ENCODE results near the gene LZTFL1. TPM values are rescaled to one million over a fixed set of nuclear protein-coding genes. Genes with fewer than 3 reads are reported as not detected.

The LZTFL1 gene
- total RNA-seq, 4 donors from 2014 or later = 12.0 to 18.3 (median 17.8) TPM

DNA sequence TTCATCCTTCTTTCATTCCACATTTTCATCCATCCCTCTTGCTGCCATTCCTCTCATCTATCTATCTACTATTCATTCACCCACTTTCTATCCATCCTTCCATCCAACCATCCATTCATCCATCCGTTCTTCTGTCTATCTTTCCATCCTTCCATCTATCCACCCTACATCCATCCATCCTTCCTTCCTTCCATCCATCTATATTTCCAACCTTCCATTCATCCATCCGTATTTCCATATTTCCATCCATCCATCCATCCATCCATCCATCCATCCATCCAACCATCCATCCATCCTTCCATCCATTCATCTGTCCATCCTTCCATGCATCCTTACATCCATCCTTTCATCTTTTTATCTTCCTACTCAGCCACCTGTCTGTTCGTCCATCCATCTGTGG lies 59.5 kb downstream of the LZTFL1 start:
- no peak for TF ChIP-seq EP300 (IDR thresholded peaks at IDR 0.05)
- TF ChIP-seq, protein P1, sequence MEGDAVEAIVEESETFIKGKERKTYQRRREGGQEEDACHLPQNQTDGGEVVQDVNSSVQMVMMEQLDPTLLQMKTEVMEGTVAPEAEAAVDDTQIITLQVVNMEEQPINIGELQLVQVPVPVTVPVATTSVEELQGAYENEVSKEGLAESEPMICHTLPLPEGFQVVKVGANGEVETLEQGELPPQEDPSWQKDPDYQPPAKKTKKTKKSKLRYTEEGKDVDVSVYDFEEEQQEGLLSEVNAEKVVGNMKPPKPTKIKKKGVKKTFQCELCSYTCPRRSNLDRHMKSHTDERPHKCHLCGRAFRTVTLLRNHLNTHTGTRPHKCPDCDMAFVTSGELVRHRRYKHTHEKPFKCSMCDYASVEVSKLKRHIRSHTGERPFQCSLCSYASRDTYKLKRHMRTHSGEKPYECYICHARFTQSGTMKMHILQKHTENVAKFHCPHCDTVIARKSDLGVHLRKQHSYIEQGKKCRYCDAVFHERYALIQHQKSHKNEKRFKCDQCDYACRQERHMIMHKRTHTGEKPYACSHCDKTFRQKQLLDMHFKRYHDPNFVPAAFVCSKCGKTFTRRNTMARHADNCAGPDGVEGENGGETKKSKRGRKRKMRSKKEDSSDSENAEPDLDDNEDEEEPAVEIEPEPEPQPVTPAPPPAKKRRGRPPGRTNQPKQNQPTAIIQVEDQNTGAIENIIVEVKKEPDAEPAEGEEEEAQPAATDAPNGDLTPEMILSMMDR (IDR thresholded peaks at IDR 0.05) = no peak
- TF ChIP-seq POLR2A (IDR thresholded peaks at IDR 0.05; ENCODE audit: low read depth) = no peak
- no peak for TF ChIP-seq POLR2AphosphoS5 (IDR thresholded peaks at IDR 0.05)
- H3K27ac ChIP-seq (replicated peaks in 1 of 4) = no peak overlapping the region
- intact Hi-C loops (cut with DNase I) = no loop called here
- H3K27me3 ChIP-seq = no peaks in the 10 kb centered on the region
- H3K4me3 ChIP-seq = no peak overlapping the region
- H3K36me3 ChIP-seq = no peaks in the 10 kb centered on the region
- WGBS = 90% methylated on average over 3 of the region's 3 CpGs
- H3K9me3 ChIP-seq = no peaks in the 10 kb centered on the region
- no peak for DNase-seq (ENCODE audit: extremely low spot score)
- H3K4me1 ChIP-seq = no peaks in the 10 kb centered on the region

DNA sequence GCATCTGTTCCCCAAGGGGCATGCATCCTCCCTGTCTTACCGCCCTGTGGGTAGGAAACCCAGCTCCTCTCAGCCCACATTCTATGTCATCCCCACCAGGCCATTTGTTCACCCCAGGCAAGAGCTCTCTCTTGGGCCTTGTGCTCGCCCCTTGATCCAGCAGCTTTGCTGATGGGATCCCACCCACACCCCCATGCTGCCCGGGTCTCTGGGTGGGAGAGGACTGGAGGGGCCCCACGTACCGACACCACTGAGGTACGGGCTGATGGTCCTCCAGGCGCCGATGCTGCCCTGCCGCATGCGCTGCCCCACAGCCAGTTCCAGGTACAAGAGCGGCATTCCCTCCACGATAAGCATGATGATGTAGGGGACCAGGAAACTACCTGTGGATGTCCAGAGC lies 60.1 kb downstream of the LZTFL1 start:
- no peak for DNase-seq (ENCODE audit: extremely low spot score)
- 94% methylated on average over 5 of the region's 12 CpGs for WGBS
- H3K36me3 ChIP-seq = no peaks in the 10 kb centered on the region

GRCh38 chr3:45781271-45781670 lies 60.6 kb downstream of the LZTFL1 start:
- DNase-seq (ENCODE audit: extremely low spot score) = no peak
- Histone ChIP-seq H3K4me1 (no peaks in the 10 kb centered on the region), H3K36me3 (no peaks in the 10 kb centered on the region), H3K9me3 (no peaks in the 10 kb centered on the region), H3K27ac (replicated peaks in 1 of 4) (no peak overlapping the region), H3K4me3 (no peak overlapping the region), H3K27me3 (no peaks in the 10 kb centered on the region)
- WGBS = 78% methylated on average over 5 of the region's 5 CpGs
- intact Hi-C loops (cut with DNase I) = no loop called here
- TF ChIP-seq POLR2AphosphoS5 (IDR thresholded peaks at IDR 0.05) (no peak), EP300 (IDR thresholded peaks at IDR 0.05) (no peak), POLR2A (IDR thresholded peaks at IDR 0.05; ENCODE audit: low read depth) (no peak)
- TF ChIP-seq, protein P1 (IDR thresholded peaks at IDR 0.05) = no peak

More for the DNA sequence above, 60.1 kb downstream of the LZTFL1 start:
- no peaks in the 10 kb centered on the region for H3K27me3 ChIP-seq
- H3K9me3 ChIP-seq = no peaks in the 10 kb centered on the region
- H3K27ac ChIP-seq (replicated peaks in 1 of 4) = no peak overlapping the region
- no peak overlapping the region for H3K4me3 ChIP-seq
- H3K4me1 ChIP-seq = no peaks in the 10 kb centered on the region
- intact Hi-C loops (cut with DNase I) = no loop called here
- TF ChIP-seq EP300 (IDR thresholded peaks at IDR 0.05) (no peak), POLR2A (IDR thresholded peaks at IDR 0.05; ENCODE audit: low read depth) (no peak), POLR2AphosphoS5 (IDR thresholded peaks at IDR 0.05) (no peak)
- TF ChIP-seq, protein P1 (IDR thresholded peaks at IDR 0.05) = no peak

DNA sequence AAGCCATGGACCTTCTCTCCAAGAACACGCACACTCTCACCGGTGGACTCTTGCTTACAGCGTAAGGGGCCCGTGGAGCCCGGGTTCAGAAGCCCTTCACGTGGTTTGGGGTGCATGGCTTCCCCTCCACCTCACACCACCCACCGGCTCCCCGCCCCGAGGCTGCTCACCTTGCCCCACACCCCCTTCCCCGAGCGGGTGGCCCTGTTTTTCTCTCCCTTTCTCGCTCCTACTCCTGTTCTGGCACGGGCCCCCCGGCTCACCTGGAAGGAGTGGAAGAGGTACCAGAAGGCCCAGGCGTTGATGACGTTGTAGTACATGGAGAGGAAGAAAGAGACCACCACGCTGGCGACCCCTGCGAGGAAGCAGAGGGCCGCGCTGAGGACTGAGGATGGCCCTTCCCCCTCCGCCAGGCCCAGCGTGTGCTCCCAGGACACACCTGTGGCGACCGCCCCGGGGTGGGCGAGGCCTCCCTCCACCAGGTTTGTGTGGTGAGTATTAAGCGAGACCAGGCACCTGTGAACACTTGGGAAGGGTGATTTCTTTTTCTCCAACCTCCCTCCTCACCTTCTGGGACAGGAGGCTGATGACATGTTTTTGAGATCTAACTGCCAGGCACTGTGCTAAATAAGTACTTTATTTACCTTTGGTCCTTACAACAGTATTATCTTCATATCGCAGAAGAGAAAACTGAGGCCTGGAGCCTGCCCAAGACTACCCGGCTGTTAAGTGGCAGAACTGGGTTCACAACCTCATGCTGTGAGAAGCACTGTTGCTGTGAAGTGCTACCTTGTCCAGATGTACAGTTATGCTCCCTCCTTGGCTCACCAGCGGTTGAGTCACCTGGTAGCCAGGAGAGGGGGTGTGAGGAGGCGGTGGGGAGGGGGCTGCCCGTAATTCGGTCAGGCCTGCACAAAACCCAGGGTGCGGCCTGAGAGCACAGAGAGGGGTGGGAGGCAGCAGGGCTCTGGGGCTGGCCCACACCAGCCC lies 61.9 kb downstream of the LZTFL1 start:
- Histone ChIP-seq H3K27ac (replicated peaks in 1 of 4) (no peak overlapping the region), H3K4me3 (no peak overlapping the region), H3K9me3 (no peaks in the 10 kb centered on the region), H3K27me3 (no peaks in the 10 kb centered on the region), H3K4me1 (no peaks in the 10 kb centered on the region), H3K36me3 (no peaks in the 10 kb centered on the region)
- TF ChIP-seq POLR2A (IDR thresholded peaks at IDR 0.05; ENCODE audit: low read depth) = no peak
- TF ChIP-seq EP300 (IDR thresholded peaks at IDR 0.05) = no peak
- TF ChIP-seq POLR2AphosphoS5 (IDR thresholded peaks at IDR 0.05) = no peak
- TF ChIP-seq, protein P1 (IDR thresholded peaks at IDR 0.05) = no peak
- WGBS = 89% methylated on average over 33 of the region's 35 CpGs
- no peak for DNase-seq (ENCODE audit: extremely low spot score)
- intact Hi-C loops (cut with DNase I) = no loop called here
